ENCODE data around the gene MTHFD2L. TPM values are rescaled to one million over a fixed set of nuclear protein-coding genes. Genes with fewer than 3 reads are reported as not detected.

MTHFD2L gene
- polyA plus RNA-seq, 1 donor from 2014 or later = 43.5 TPM

DNA sequence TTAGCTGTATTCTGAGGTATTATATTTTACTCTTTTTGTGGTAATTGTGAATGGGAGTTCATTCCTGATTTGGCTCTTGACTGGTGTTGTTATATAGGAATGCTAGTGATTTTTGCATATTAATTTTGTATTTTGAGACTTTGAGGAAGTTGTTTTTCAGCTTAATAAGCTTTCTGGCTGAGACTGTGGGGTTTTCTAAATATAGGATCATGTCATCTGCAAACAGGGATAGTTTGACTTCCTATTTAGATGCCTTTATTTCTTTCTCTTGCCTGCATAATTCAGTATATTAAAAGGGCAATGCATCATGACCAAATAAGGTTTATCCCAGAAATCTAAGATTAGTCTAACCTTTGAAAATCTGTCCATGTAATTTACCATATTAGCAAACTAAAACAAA, 105.6 kb downstream of the MTHFD2L start:
- Histone ChIP-seq H4K20me1 (ENCODE audit: insufficient read depth) (no peaks in the 10 kb centered on the region), H3K9me3 (ENCODE audit: low read length) (no peaks in the 10 kb centered on the region), H2AFZ (ENCODE audit: low read depth, low read length) (no peak overlapping the region), H3K4me3 (ENCODE audit: low read length) (no peak overlapping the region), H3K9me2 (ENCODE audit: insufficient read depth, low read length) (no peaks in the 10 kb centered on the region), H3K27ac (ENCODE audit: low read length) (no peak overlapping the region), H3K27me3 (ENCODE audit: insufficient read depth, low read depth, low read length) (no peaks in the 10 kb centered on the region), H3K4me2 (ENCODE audit: low read length) (no peak overlapping the region), H3K36me3 (ENCODE audit: insufficient read depth, low read length) (no peaks in the 10 kb centered on the region), H3F3A (ENCODE audit: insufficient read depth, low read length, poor library complexity, severe bottlenecking) (no peaks in the 10 kb centered on the region), H3K79me2 (replicated peaks; ENCODE audit: insufficient read depth, low read length) (no peaks in the 10 kb centered on the region), H3K9ac (ENCODE audit: low read length) (no peak overlapping the region)
- TF ChIP-seq MXI1 (conservative IDR thresholded peaks at IDR 0.05; ENCODE audit: poor library complexity, severe bottlenecking) (no peak), SMC3 (conservative IDR thresholded peaks at IDR 0.05; ENCODE audit: poor library complexity) (no peak), TAF1 (IDR thresholded peaks at IDR 0.05; ENCODE audit: low read depth) (no peak), EZH2 (IDR thresholded peaks at IDR 0.05; ENCODE audit: borderline replicate concordance, insufficient read depth, low read length, poor library complexity, severe bottlenecking) (no peak), EP300 (conservative IDR thresholded peaks at IDR 0.05; ENCODE audit: poor library complexity, severe bottlenecking) (no peak), REST (IDR thresholded peaks at IDR 0.05; ENCODE audit: borderline replicate concordance) (no peak), CTCF (IDR thresholded peaks at IDR 0.05; ENCODE audit: poor library complexity, severe bottlenecking) (no peak)

DNA sequence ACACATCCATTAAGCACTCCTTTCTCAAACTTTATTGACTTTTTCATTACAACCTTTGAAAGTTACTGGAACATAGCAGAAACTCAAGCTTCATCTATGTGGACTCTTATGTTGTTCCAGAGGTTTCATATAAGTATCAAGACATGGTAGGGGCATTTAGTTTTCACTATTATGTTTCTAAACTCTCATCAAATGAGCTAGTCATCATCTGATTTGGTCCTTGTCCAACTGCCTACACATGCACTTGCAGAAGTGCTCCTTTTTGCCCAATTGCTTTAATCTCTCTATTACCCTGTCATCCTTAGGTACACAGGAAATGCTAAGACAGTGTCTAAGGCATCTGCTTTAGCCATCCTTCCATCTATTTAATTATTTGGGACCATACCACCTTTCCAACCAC, 108.2 kb downstream of the MTHFD2L start:
- Histone ChIP-seq H3K9me3 (ENCODE audit: low read length) (no peaks in the 10 kb centered on the region), H3F3A (ENCODE audit: insufficient read depth, low read length, poor library complexity, severe bottlenecking) (no peaks in the 10 kb centered on the region), H3K27me3 (ENCODE audit: insufficient read depth, low read depth, low read length) (no peaks in the 10 kb centered on the region), H2AFZ (ENCODE audit: low read depth, low read length) (no peak overlapping the region), H3K4me2 (ENCODE audit: low read length) (no peak overlapping the region), H3K27ac (ENCODE audit: low read length) (no peak overlapping the region), H3K4me3 (ENCODE audit: low read length) (no peak overlapping the region), H3K9ac (ENCODE audit: low read length) (no peak overlapping the region), H3K36me3 (ENCODE audit: insufficient read depth, low read length) (no peaks in the 10 kb centered on the region), H3K79me2 (replicated peaks; ENCODE audit: insufficient read depth, low read length) (no peaks in the 10 kb centered on the region), H3K9me2 (ENCODE audit: insufficient read depth, low read length) (no peaks in the 10 kb centered on the region), H4K20me1 (ENCODE audit: insufficient read depth) (no peaks in the 10 kb centered on the region)
- TF ChIP-seq EZH2 (IDR thresholded peaks at IDR 0.05; ENCODE audit: borderline replicate concordance, insufficient read depth, low read length, poor library complexity, severe bottlenecking) (no peak), CTCF (IDR thresholded peaks at IDR 0.05; ENCODE audit: poor library complexity, severe bottlenecking) (no peak), SMC3 (conservative IDR thresholded peaks at IDR 0.05; ENCODE audit: poor library complexity) (no peak), TAF1 (IDR thresholded peaks at IDR 0.05; ENCODE audit: low read depth) (no peak), REST (IDR thresholded peaks at IDR 0.05; ENCODE audit: borderline replicate concordance) (no peak), POLR2AphosphoS5 (IDR thresholded peaks at IDR 0.05) (no peak), RAD21 (conservative IDR thresholded peaks at IDR 0.05) (no peak)

All from neural cell (in vitro differentiated cells).